Stimulated activated CD8-positive, alpha-beta memory T cell treated with anti-CD3 and anti-CD28 coated beads, Interleukin-4, amount 100 ng/mL, for 24 hours (primary cell): ENCODE measurements around the gene PSKH1.
"Not testable (repeated sequence)": the region's sequence is repeated elsewhere in the genome, so short reads cannot be mapped to it uniquely, and the experiment has no call there.

Experiments used
- DNase-seq: peaks from one replicate; pipeline ENCODE4 v3.0.0-alpha.2; 2020; ENCODE audit warnings: low read depth

Gene PSKH1

DNA sequence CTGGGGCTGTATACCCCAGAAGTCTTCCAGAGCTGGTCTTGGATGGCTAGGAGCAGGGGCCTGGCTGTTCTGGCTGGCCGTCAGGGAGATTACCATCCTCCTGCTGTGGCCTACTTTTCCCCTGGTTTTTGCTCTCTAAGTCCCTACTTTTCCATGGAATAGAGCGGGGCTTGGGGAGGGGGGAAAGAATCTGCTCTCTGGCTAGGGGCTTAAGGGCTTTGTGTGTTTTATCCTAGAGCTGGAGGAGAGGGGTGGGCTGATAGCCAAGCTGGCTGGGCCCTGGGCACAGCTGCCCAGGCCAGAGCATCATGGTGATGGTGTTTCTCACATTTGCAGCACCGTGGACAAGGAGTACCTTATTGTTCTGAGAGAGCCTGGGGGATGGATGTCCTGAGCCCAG is 4.7 kb upstream of the PSKH1 start:
- DNase-seq, result no peak

DNA sequence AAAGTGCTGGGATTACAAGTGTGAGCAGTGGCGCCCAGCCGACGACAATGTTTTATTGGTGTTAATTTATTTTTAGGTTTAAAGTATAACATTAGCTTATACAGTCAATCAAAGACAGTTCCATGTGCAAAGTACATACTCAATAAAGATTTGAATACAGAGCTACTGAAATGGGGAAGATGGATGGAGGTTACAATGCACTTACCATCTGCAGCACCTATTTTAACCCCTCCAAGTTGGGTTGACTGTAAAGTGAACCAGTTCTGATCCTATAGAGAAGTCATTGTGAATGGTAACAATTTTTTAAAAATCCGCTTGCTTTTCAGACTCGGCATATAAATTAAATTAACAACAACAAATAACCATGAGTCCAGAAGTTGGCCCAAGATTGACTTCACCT is 679 bp upstream of the PSKH1 start:
- DNase-seq, result no peak

- DNase-seq, result no peak
Observed at GRCh38 chr16:67893743-67894399, 817 bp downstream of the PSKH1 start.

GRCh38 chr16:67897231-67897630 is 4.2 kb downstream of the PSKH1 start:
- no peak for DNase-seq

DNA sequence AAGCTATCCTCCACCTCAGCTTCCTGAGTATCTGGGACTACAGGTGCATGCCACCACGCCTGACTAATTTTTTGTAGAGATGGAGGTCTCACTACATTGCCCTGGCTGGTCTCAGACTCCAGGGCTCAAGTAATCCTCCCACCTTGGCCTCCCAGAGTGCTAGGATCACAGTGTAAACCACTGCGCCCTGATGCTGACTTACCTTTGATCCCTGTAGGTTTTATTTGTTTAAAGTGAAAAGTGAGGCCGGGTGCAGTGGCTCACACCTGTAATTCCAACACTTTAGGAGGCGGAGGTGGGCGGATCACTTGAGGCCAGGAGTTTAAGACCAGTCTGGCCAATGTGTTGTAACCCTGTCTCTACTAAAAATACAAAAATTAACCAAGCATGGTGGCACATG is 8.7 kb downstream of the PSKH1 start:
- DNase-seq, result no peak

GRCh38 chr16:67902831-67903230 is 9.8 kb downstream of the PSKH1 start:
- DNase-seq, result no peak

GRCh38 chr16:67907397-67908180 is 14.5 kb downstream of the PSKH1 start:
- no peak for DNase-seq

DNA sequence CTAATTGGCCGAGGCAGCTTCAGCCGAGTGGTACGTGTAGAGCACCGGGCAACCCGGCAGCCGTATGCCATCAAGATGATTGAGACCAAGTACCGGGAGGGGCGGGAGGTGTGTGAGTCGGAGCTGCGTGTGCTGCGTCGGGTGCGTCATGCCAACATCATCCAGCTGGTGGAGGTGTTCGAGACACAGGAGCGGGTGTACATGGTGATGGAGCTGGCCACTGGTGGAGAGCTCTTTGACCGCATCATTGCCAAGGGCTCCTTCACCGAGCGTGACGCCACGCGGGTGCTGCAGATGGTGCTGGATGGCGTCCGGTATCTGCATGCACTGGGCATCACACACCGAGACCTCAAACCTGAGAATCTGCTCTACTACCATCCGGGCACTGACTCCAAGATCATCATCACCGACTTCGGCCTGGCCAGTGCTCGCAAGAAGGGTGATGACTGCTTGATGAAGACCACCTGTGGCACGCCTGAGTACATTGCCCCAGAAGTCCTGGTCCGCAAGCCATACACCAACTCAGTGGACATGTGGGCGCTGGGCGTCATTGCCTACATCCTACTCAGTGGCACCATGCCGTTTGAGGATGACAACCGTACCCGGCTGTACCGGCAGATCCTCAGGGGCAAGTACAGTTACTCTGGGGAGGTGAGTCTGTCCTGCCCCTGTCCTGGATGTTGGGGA is 16.1 kb downstream of the PSKH1 start:
- DNase-seq, result no peak

GRCh38 chr16:67910158-67910557 is 17.1 kb downstream of the PSKH1 start:
- DNase-seq, result no peak

DNA sequence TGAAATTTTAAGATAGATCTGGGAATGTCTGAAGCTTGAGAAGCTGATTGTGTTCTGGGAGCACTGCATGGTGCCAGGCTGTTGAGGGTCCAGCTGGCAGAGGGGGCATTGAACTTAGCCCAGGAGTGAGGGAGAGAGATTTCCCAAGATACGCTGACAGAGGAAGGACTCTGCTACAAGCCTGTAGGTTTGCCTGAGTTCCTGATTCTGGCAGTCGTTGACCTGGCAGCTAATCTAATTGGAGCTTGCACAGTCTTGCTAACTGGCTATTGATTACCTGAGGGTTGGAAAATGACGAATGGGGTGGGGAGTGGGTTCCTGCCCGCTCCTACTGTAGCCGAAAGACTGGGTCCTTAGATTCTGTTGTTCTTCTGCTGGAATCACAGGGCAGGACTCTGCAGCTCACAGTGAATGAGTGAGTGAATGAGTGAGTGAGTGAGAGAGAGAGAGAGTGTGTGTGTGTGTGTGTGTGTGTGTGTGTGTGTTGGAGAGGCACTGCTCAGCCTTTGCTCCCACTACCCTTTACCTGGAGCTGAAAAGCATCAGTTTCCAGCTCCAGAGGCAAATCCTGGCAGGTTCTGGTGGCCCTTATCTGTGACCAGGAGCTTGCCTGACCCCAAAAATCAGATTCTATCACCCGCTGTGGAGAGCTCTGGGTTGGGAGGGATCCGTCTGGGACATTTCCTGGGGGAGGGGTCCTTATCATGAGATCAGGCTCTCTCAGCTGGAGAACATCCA is 21.9 kb downstream of the PSKH1 start:
- DNase-seq, result no peak

- DNase-seq, result not testable (repeated sequence)
Observed at GRCh38 chr16:67915496-67915769, 22.4 kb downstream of the PSKH1 start.

GRCh38 chr16:67915831-67916723 is 23.0 kb downstream of the PSKH1 start:
- no peak for DNase-seq

DNA sequence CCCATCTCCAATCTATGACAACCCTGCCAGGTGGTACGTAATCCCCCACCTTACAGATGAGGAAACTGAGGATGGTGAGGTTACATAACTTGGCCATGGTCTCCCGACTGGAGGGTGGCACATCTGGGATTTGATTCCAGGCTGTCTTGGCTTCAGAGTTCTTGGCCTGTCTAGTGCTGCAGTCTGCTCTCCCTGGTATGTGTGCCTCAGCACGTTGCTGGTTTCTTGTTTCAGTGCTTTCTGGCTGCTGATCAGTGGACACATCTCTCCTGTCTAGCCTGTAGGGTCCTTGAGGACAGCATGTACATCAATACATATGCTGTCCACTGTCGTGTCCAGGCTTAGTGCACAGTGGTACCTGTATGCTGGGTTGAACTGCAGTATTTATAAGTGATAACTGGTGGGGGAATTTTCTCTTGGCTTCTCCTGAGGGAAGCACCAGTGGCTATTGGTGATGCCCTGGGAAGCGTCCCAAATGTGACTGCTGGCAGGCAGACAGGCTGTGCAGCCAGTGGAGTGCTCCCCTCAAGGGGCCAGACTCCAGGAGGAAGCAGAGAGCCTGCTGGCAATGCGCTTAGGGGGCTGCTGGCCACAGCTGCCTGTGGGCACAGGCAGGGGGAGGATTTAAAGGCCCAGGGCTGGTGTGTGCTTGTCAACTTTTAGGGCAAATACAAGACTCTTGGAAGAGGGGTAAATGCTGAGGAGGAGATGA is 24.2 kb downstream of the PSKH1 start:
- DNase-seq, result no peak

GRCh38 chr16:67917852-67918236 is 24.8 kb downstream of the PSKH1 start:
- no peak for DNase-seq

DNA sequence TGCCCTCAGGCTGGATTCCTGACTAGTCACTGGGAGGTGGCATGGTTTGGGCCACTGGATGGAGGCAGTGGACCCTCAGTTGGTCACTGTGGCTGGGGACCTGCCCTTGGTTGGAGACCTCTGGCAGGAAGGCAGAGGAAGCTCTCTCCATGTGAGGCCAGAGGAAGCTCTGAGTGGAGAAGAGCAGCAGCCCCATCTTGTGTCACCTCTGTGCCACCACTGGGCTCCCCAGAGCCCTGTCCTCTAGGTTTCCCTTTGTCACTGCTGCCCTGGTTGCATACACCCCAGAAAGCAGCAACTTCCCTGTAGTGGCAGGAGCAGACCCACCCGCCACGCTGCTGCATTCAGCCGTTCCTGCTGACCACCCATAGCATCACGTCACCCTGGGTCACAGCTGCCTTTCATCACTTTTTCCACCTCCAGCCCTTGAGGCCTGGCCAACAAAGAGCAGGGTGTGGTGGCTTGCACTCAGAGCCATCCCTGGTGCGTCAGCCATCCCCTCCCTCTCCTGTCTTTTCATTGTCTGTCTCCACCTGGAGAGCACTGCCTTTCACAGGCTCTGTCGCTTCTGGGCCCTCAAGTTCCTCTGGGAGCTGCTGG is 26.7 kb downstream of the PSKH1 start:
- DNase-seq, result no peak

GRCh38 chr16:67922221-67922620 is 29.2 kb downstream of the PSKH1 start:
- DNase-seq, result no peak

DNA sequence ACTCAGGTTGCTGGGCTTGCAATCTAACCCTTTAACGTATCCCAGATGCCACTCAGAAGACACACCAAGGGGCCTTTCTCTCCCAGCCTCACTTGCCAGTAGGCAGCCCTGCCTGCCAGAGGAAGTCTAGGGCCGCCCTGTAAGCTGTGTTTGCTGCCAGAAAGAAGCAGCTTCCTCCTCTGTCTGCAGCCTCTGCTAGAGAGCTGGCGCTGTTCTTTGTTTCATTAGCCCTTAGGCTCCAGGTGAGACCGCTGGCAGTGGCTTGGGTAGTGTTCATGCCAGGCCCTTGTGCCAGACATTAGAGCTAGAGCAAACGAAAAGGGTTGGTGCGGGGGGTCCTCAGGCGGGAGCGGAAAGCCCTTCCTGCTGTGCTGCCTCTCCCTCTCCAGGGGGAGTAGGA is 29.7 kb downstream of the PSKH1 start:
- no peak for DNase-seq

DNA sequence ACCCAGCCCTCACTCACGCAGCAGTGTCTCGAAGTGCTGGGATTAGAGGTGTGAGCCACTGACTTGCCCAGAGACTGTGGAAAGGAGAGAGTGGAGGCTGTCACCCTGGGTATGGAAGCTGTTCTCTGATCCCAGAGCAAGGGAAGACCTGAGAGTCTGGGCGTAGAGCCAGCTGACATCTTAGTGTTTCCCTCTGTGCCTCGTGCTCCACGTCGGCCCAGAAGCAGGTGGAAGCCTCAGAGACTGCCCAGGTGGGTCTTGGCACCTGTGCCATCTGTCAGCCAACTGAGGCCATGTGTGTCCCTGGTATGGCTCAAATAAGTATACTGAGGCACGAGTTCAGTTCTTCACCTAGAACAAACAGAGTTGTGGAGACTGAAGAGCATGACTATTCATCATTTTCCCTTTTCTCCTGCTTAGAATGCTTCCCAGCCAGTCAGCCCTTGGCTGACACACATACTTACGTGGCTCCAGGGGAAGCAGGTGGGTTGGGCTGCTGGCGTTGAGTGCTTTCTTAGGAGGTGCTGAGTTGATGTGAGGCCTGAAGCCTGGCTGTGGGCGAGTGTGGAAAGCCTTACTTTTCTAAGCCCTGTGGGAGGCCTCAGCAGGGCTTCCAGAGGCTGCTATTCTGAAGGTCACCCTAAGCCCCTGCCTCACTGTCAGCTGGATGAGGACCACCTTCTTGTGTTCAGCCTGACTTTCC is 30.5 kb downstream of the PSKH1 start:
- no peak for DNase-seq

GRCh38 chr16:67924140-67924906 is 31.3 kb downstream of the PSKH1 start:
- DNase-seq, result no peak
